KG1 (cell line): ENCODE measurements around the gene KANSL2.
"Not testable (repeated sequence)": the region's sequence is repeated elsewhere in the genome, so short reads cannot be mapped to it uniquely, and the experiment has no call there.

ENCODE experiments used
- DNase-seq: peaks from one replicate; lab custom pipeline; 2025; lab: John Stamatoyannopoulos, UW

The KANSL2 gene, protein sequence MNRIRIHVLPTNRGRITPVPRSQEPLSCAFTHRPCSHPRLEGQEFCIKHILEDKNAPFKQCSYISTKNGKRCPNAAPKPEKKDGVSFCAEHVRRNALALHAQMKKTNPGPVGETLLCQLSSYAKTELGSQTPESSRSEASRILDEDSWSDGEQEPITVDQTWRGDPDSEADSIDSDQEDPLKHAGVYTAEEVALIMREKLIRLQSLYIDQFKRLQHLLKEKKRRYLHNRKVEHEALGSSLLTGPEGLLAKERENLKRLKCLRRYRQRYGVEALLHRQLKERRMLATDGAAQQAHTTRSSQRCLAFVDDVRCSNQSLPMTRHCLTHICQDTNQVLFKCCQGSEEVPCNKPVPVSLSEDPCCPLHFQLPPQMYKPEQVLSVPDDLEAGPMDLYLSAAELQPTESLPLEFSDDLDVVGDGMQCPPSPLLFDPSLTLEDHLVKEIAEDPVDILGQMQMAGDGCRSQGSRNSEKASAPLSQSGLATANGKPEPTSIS

DNA sequence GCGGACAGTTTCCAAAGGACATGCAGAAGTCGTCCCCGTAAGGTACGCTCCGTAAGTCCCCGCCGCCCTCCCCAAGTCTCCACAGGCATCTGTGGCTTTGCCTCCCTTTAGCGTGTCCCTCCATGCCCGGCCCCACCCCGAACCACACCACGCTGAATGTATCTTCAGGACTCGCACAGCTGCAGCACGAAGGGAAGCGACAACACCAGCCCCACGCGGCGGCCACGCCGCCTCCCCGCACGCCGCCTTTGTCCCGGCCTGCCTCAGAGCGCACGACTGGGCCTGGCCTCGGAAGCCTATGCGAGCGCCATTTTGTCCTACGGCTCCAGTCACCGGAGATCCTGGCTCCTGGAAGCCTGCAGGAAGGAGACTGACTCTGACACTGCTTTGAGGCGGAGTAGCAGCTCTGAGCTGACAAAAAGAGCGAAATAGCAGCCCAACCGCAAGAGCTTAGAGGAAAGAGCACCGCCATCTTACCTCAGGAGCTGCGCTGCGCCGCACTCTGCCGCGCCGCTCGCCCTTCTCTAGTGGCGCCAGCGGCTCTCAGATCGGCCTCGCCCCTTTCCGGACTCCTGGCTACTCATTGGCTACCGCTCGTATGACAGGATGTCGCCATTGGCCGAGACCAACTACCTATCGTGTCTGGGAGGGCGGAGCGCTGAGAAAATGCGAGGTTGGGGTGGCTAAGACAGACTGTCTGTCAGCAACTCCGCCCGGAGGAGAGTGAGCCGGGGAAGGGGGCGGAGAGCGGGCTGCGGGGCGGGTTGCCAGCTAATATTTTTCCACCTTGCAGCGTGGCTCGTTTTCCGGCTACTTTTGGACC, at the start of gene KANSL2:
Gene KANSL2 (minus strand): TSS at position 529 of the 823 bp plus-strand sequence. CDS start 606 bp downstream, outside the sequence.
- peak; percentile 96 for DNase-seq

DNA sequence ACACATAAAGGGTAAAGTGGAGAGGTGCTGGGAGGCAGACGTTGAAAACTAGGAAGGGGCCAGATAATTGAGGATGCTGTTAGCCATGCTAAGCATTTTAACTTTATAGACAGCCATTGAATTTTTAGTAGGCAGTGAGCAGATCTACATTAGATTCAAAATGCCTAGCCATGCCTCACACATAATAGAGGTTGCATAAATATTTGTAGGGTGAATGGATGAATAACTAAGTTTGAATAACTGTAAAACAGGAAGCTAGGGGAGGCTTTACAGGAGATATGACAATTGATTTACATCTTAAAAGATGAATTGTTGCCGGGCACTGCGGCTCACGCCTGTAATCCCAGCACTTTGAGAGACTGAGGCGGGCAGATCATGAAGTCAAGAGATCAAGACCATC, 46.8 kb upstream of the KANSL2 start:
- DNase-seq: no peak

DNA sequence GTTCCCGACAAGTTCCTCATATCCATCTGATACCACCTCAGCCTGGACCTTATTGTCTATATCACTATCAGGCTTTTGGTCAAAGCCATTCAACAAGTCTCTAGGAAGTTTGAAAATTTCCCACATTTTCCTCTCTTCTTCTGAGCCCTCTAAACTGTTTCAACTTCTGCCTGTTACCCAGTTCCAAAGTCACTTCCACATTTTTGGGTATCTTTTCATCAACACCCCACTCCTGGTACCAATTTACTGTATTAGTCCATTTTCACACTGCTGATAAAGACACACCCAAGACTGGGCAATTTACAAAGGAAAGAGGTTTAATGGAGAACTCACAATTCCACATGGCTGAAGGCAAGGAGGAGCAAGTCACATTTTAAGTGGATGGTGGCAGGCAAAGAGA, 38.7 kb upstream of the KANSL2 start:
- DNase-seq: not testable (repeated sequence)

DNA sequence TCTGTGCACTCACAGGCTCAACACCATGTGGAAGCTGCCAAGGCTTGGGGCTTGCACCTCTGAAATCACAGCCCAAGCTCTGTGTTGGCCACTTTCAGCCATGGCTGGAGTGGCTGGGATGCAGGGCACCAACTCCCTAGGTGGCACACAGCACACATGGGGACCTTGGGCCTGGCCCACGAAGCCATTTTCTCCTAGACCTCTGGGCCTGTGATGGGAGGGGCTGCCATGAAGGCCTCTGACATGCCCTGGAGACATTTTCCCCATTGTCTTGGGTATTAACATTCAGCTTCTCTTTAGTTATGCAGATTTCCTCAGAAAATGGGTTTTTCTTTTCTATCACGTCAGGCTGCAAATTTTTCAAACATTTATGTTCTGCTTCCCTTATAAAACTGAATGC, 38.1 kb upstream of the KANSL2 start:
- not testable (repeated sequence) for DNase-seq

DNA sequence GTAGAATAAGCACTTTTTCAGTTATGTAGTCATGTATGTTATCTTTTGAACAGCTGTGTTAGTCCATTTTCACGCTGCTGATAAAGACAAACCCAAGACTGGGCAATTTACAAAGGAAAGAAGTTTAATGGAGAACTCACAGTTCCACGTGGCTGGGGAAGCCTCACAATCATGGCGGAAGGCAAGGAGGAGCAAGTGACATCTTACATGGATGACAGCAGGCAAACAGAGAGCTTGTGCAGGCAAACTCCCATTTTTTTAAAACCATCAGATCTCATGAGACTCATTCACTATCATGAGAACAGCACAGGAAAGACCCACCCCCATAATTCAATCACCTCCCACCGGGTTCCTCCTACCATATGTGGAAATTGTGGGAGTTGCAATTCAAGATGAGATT, 37.0 kb upstream of the KANSL2 start:
- not testable (repeated sequence) for DNase-seq

DNA sequence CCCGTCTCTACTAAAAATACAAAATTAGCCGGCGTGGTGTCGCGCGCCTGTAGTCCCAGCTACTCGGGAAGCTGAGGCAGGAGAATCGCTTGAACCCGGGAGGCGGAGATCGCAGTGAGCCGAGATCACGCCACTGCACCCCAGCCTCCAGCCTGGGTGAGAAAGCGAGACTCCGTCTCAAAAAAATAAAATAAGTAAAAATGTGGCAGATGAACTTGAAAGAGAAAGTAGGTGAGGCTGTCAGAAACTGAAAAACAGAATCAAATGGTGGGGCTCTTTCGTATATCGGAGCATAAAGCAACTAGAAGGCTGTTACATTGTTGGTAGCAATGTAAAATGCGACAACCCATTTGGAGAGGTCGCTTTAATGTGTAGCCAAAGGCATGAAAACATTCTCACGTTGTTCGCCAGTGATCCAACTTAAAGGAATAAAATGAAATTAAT, 35.2 kb upstream of the KANSL2 start:
- DNase-seq: no peak

DNA sequence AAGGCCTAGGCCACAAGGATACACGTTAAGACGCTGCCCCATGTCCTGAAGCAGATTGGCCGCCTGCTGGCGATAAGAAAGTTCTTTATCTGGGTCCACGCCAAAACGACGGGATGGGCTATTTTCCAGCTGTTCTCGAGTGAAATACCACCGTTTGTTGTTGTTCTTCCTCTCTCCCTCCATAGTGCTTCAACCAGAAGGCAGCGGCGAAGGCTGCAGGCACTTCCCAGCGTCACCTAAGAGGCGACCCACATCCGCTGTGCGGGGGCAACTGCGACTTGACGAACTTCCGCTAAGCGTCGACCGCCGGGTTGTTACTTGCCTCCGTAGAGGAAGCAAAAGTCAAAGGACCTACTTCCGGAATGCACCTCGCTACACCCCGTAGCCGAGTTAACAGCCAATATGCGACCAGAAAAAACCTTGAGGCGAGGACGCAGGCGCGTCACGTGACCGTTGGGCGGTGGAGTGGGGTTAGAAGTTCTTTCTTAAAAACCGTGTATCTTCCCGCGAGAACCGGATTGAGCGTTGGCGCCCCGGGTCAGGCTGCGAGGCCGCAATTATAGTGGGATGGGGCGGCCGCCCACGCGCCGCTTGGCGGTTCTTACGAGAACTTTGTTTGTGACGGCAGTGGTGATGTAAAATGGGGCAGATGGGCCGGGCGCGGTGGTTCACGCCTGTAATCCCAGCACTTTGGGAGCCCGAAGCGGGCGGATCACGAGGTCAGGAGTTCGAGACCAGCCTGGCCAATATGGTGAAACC, 34.6 kb upstream of the KANSL2 start, which contains the start of gene CCNT1:
Gene CCNT1 (minus strand): TSS at position 215 of the 759 bp plus-strand sequence. CDS start 32 bp downstream, at position 183.
- DNase-seq: peak; percentile 98

DNA sequence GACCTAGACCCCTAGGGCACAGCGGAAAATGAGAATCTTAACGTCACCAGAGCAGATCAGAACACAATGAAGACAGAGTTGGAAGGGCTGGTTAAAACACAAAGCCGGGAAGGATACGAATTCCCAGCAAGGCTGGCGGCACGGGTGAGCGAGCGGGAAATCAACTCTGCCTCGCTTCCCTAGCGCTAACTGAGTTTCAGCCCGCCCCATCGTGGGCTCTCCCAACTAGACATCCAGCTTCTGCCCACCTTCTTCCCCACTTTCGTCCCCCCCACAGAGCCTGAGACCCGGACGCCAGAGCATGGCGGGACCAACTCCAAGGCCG, 34.1 kb upstream of the KANSL2 start:
- DNase-seq: no peak

DNA sequence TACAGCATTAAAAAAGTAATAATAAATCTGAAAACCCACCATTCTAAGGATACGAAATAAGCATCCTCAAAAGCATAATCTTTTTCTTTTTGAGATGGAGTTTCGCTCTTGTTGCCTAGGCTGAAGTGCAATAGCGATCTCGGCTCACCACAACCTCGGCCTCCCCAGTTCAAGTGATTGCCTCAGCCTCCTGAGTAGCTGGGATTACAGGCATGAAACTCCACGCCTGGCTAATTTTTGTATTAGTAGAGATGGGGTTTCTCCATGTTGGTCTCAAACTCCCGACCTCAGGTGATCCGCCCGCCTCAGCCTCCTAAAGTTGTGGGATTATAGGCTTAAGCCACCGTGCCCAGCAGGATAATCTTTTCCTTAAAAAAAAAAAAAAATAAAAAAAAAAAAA, 30.2 kb upstream of the KANSL2 start:
- no peak for DNase-seq

DNA sequence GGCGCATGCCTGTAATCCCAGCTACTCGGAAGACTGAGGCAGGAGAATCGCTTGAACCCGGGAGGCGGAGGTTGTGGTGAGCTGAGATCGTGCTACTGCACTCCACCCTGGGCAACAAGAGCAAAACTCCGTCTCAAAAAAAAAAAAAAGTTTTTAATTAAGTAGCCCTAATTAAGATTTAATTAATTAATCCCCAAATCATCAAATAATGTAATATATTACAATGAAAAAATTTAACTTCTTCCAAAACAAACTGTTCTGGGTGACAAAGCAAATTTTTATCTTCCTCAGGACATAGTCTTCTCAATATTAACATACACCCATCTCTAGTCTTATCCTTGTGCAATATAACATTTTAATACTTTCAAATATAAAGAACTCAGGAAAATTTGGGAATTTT, 16.8 kb upstream of the KANSL2 start:
- DNase-seq: not testable (repeated sequence)

DNA sequence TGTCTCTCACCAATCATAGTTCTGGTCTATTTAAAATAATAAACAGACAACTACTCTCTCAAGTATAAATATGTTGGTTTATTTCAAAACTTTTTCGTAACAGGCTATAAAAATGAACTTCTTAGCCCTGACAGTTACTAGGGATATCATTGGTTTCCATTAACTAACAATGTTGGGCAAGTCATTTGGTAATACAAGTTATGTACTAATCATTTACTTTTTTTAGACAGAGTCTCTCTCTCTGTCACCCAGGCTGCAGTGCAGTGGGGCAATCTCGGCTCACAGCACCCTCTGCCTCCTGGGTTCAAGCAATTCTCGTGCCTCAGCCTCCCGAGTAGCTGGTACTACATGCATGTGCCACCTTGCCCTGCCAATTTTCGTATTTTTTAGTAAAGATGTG, 14.6 kb upstream of the KANSL2 start:
- DNase-seq: no peak

DNA sequence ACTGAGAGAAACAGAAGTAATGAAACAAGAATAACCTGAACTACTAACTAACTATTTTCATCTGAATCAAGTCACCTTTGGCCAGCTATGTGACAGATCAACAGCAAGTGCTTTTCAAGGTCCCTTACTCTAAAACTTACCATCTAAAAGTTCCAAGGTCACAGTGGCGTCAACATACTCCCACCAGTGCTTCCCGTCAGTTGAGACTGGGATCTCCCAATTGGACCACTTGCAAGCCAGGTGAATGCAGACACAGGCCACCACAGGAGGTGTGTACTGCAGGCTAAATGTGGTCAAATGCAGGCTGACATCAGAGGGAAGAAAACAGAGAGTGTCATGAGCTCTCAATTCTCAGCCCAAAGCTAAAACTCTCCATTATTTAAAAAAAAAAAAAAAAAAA, 13.8 kb upstream of the KANSL2 start:
- DNase-seq: no peak

DNA sequence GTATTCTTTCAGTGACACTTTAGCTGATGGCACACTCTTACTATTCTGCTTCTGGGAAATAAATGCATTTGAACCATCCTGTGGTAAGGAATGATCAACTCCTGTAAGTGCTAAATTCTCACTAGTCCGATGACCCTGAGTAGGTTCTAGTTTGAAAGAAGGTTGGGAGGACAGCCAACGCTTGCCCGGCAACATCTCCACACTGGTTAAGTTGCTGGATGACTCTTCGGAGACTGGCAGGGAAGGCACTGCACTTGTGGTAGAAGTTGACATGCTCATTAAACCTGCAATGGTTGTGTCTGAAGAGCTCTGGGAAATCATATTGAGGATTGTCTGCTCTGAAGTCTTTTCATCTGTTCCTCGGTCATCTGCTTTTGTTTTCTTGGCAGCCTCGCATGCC, 12.0 kb upstream of the KANSL2 start:
- no peak for DNase-seq

DNA sequence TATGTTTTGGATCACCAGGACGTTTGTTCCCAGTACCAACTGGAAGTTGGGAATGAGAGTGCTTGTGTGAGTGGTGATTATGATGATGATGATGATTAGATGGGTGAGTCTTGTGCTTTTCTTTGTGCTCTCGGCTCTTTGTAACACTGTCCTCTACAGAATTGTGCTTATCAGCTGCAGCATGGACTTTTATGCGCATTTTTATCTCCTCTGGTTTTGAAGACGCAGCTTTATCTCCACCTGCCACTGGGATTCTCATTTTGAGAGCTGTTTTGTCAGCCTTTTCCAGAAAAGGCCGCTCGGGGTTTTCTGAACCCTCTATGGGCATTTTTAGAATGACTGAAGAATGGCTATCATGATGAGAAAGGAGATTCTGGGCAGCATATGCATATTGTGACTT, 11.5 kb upstream of the KANSL2 start:
- no peak for DNase-seq

DNA sequence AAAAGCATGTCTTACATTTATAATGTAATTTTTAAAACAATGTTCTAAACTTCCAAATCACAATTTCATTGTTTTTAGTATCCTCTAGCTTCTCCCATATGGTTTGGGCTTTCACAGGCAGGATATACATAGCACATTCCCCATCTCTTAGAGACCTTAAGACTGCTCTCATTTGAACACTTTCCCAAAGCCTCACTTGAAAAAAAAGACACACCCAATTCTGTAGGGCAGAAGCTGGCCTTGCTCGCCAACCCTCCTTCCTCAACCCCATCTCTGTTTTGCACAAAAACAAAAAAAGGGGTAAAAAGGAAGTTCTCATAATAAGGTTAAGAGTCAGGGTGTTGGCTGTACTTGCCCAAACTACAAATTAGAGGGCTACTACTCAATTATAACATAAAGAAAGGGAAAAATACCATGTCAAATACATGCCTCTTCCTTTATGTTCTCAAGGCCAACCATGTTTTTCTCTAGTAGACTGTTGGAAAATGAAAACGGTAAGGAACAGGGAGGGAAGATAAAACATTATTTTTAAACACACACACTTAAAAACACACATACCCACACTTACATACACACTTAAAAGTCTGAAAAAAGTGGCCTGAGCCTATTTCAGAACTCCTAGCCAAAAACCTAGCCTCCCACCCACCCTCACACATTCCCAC, 9.9 kb upstream of the KANSL2 start:
- no peak for DNase-seq

DNA sequence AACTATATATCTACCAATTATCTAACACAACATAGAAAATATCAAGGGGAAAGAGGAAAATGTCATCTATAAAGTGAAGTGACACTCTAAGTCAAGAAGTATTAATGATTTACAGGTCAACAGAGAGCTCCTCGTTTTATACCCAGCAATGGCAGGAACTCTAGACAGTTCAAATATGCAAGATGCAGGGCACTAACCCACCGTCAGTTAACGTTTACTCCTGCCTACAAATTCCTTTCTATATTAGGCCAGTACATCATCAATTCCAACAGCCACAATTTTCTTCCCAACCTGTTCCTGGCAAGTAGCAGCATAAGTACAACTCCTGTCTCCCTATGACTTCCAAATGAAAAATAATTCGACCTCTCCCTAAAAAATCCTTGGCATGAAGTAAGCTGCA, 9.0 kb upstream of the KANSL2 start:
- no peak for DNase-seq

DNA sequence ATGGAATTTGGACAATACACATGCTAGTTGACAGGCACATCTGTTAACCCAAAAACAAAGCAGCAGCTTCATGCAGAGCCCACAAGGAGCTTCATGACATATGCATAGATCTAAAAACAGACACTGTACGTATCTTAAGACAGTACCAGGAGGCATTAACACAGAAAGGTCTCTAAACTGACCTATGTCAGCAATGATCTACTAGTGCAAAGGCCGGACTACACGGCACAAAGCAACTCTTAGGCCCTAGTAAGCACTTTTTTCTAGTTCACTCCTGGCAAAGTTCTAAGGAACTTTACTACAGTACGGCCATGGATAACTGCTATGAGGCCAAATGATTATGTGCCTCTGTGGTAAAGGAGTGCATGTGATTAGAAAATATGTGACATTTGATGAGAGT, 8.4 kb upstream of the KANSL2 start:
- DNase-seq: no peak

DNA sequence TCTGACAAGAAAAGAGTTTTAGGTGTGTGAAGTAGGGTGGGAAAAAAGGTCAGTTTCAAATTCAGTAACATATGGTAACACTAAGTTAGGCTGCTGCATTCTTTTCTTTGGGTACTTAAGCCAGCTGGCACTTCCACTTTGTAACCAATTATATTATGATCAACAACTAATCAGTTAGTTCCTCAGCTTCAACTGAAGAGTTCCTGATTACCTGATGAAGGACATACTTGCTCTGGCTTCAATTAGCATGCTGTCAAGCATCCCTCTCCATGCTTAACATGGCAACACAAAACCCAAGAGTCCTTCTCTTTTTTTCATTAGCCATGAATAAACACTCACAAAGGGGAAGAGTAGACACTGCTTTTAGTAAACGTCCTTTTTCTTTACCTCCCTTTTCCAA, 6.8 kb upstream of the KANSL2 start:
- DNase-seq: no peak

DNA sequence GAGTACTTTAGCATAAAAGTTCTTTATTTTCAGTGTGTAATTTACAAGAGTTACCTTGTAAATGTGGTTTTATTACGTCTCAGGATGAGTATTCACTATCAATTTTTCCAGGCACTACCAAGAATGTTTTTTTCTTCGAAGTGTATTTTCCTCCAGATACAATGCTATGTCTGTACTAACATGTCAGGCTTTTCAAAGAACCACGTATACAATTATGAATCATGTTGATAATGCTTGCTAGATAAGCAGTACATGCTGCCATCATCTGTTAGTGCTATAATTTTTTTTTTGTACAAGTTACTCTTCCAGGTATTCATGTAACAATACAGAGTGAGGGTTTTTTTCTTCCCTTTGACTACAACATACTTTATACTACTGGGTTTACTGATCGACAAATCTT, 5.6 kb upstream of the KANSL2 start:
- no peak for DNase-seq

DNA sequence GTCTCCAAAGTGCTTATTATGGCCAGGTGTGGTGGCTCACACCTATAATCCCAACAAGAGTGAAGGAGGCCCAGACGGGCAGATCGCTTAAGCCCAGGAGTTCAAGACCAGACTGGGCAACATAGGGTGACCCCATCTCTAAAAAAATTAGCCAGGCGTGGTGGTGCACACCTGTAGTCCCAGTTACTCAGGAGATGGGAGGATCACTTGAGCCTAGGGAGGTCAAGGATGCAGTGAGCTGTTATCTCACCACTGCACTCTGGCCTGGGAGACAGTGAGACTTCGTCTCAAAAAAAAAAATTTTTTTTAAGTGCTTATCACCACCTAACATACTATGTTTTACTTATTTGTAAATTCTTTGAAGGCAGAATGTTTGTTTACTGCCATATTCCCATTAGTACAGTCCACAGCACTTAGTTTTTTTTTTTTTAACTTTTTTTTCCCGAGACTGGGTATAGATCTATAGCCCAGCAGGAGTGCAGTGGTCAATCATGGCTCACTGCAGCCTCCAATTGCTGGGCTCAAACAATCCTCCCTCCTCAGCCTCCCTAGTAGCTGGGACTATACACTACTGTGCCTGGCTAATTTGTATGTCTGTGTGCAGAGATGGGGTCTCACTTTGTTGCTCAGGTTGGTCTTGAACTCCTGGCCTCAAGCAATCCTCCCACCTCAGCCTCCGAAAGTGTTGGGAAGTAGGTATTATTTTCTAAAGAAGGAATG, 4.7 kb upstream of the KANSL2 start:
- no peak for DNase-seq

DNA sequence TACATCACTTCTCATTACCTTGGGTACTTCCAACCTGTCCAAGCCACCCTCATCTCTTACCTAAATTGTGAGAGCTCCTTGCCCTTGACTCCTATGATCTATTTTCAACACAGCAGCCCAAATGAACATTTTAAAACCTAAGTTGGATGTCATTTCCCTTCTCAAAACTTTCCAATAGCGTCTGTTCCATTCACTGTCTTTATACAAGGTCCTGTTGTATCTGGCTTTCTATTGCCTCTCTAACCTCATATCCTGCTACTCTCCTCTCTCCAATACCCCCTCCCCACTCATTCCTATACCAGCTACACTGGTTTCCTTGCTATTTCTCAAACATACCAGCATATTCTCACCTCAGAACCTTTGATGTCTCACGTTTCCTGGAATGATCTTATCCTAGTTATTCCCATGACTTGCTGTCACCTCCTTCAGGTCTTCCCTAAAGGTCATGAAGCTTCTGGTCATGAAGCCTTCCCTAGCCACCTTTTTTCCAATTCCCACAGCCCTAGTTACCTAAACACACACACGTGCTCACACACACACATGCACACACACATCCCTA, 4.1 kb upstream of the KANSL2 start:
- DNase-seq: no peak
